ENCODE measurements around the gene RHBDL3. TPM values are rescaled to one million over a fixed set of nuclear protein-coding genes. Genes with fewer than 3 reads are reported as not detected.

RHBDL3 gene
- total and polyA plus RNA-seq, 2 of the 8 experiments (the other 6 are each of a cell fraction or from before 2014, with no cell fraction given), result 9.6 to 12.2 TPM

- TF ChIP-seq CREB1 (IDR thresholded peaks at IDR 0.05) (peak; percentile 72; the same call in 1 of the 2 replicates), E2F6 (IDR thresholded peaks at IDR 0.05) (0 out of 2 replicates have a peak, but pooled peaks have one; percentile 25), CHD2 (IDR thresholded peaks at IDR 0.05; ENCODE audit: low read length) (peak; percentile 57; the same call in 1 of the 2 replicates), ASH2L (IDR thresholded peaks at IDR 0.05; ENCODE audit: low read length) (peak; percentile 97), TEAD4 (IDR thresholded peaks at IDR 0.05; ENCODE audit: low read depth, low read length) (0 out of 2 replicates have a peak, but pooled peaks have one; percentile 37), USF2 (IDR thresholded peaks at IDR 0.05; ENCODE audit: low read length) (no peak), RBBP5 (IDR thresholded peaks at IDR 0.05; ENCODE audit: borderline replicate concordance, low read depth, low read length) (peak; percentile 96), PHF8 (conservative IDR thresholded peaks at IDR 0.05; ENCODE audit: low read depth, low read length) (peak; percentile 86)
These were observed 76.4 kb downstream of the RHBDL3 start, which contains the start of gene C17orf75 (continued) for GRCh38 chr17:32341857-32342602.
